AG04449 (cell line): ENCODE data around the gene GNLY.

ENCODE experiments used
- CTCF ChIA-PET: fragments of 350-600 bp; formaldehyde crosslinking; extraction: SDS; loops from one replicate; lab custom pipeline; 2021; ENCODE audit warnings: antibody characterized with exemption; lab: Yijun Ruan, JAX
- POLR2A ChIA-PET: fragments of 400-600, 350-600 bp; formaldehyde crosslinking; extraction: SDS; loops from one replicate; lab custom pipeline; 2020; ENCODE audit warnings: antibody characterized with exemption, inconsistent platforms; lab: Yijun Ruan, JAX
- DNase-seq: peaks from one replicate; pipeline ENCODE4 v3.0.0-alpha.2; 2010; ENCODE audit warnings: low read depth, low spot score
- H3K4me3 ChIP-seq: 2 replicates; pipeline ENCODE4 v1.5.1; 2011; ENCODE audit warnings: low read depth, mild to moderate bottlenecking, control low read depth, low read length
- CTCF ChIP-seq: IDR thresholded peaks from one replicate; pipeline ENCODE4 v1.5.1; 2011; ENCODE audit warnings: mild to moderate bottlenecking, moderate library complexity, low read length, control low read depth, inconsistent platforms; ENCODE audit not compliant: insufficient read depth; ENCODE audit errors: missing control alignments

The GNLY gene

GRCh38 chr2:85735691-85736090, 41.5 kb downstream of the GNLY start:
- ChIA-PET POLR2A (no interaction called here), CTCF (interaction anchor here (0.8 to 23.8 kb wide), 8 partner anchors 9 to 98 kb away, joined by 3 to 643 read pairs (median 10); partner anchors contain the start of gene ATOH8)
- no peak overlapping the region for H3K4me3 ChIP-seq
- no peak for TF ChIP-seq CTCF
- DNase-seq: no peak

DNA sequence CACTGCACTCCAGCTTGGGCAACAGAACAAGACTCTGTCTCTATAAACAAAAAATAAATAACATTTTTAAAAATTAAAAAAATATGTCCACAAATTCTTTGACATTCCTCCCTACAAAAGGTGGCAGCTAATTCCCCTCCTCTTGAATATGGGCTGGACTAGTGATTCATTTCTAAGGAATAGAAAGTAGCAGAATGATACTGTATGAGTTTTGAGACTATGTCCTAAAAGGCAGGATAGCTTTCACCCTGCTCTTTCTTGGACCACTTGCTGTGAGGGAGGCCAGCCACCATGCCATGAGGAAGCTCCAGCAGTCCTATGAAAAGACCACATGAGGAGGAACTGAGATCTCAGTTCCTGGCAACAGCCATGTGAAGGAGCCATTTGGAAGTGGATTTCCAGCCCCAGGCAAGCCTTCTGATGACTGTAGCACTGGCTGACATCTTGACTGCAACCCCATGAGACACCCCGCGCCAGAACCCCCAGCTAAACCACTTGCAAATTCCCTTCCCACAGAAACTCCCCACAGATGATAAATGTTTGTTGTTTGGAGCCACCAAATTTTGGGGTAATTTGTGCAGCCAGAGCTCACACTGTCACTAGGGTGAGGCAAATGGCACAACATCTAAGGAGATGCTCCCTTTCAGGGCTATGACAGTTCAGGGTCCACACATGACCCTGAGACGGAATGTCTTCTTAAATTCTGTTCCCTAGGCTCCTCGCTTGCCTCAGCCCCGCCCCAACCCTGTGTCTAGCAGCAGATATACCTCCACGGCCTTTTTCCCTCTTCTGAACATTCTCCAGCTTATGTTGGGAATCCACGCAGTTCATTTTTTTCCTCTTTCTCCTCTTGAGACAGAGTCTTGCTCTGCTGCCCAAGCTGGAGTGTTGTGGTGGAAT, 42.5 kb downstream of the GNLY start:
- no peak for DNase-seq
- POLR2A ChIA-PET: interaction anchor here (0.6 to 1.2 kb wide), 2 partner anchors 9 to 285 kb away, joined by 3 to 5 read pairs; no protein-coding TSS in a partner anchor

GRCh38 chr2:85737481-85737880, 43.3 kb downstream of the GNLY start:
- TF ChIP-seq CTCF: no peak
- DNase-seq: peak; percentile 59
- POLR2A ChIA-PET: no interaction called here
- H3K4me3 ChIP-seq: no peak overlapping the region
- CTCF ChIA-PET: interaction anchor here (1.1 to 23.8 kb wide), 9 partner anchors 8 to 100 kb away, joined by 4 to 643 read pairs (median 11); partner anchors contain the start of gene ATOH8

More for the DNA sequence above, 42.5 kb downstream of the GNLY start:
- CTCF ChIA-PET: interaction anchor here (0.8 to 23.8 kb wide), 10 partner anchors 7 to 99 kb away, joined by 3 to 643 read pairs (median 10); partner anchors contain the start of gene ATOH8
- no peak for TF ChIP-seq CTCF
- H3K4me3 ChIP-seq: no peak overlapping the region

DNA sequence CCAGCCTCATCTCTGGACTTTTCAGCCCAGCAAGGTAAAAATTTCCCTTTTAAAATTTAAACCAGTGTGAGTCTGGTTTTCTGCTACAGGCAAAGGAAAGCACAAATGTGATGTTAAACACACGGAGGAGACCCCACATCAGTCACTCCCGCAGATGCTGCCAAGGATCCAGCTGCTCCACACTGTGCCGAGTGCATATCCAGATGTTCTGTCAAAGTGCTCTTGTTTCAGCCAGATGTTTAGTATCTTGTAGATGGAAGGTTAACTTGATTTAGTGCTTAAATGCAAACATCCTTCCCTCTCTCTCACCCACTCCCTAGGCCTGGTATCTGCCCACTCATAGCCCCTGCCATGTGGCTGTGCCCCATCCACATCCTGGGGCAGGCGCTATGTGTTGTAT, 43.8 kb downstream of the GNLY start:
- ChIA-PET POLR2A (no interaction called here), CTCF (interaction anchor here (3.6 to 26.9 kb wide), 5 partner anchors 9 to 101 kb away, joined by 16 to 643 read pairs (median 143); partner anchors contain the start of gene ATOH8)
- H3K4me3 ChIP-seq: no peak overlapping the region
- TF ChIP-seq CTCF: no peak
- DNase-seq: no peak

- no peak for DNase-seq
- CTCF ChIA-PET: interaction anchor here (1.0 to 26.9 kb wide), 8 partner anchors 8 to 69 kb away, joined by 3 to 643 read pairs (median 39); partner anchors contain the start of gene ATOH8
- no peak overlapping the region for H3K4me3 ChIP-seq
- POLR2A ChIA-PET: no interaction called here
- TF ChIP-seq CTCF: no peak
Observed at GRCh38 chr2:85740193-85740592, 46.0 kb downstream of the GNLY start.
